Jurkat, Clone E6-1 (cell line): ENCODE results near the gene PCDHGA10.
A peak's percentile ranks its signal among the peaks of the same experiment; 100 is the strongest.
"Not testable (repeated sequence)": the region's sequence is repeated elsewhere in the genome, so short reads cannot be mapped to it uniquely, and the experiment has no call there.

Experiments
- DNase-seq: peaks from one replicate; pipeline ENCODE4 v3.0.0-alpha.2; 2011; ENCODE audit warnings: low read depth, low spot score
- H3K4me3 ChIP-seq: 2 replicates; pipeline ENCODE4 v1.5.1; 2011; ENCODE audit warnings: mild to moderate bottlenecking, low read length, control low read depth, moderate library complexity

Gene PCDHGA10

DNA sequence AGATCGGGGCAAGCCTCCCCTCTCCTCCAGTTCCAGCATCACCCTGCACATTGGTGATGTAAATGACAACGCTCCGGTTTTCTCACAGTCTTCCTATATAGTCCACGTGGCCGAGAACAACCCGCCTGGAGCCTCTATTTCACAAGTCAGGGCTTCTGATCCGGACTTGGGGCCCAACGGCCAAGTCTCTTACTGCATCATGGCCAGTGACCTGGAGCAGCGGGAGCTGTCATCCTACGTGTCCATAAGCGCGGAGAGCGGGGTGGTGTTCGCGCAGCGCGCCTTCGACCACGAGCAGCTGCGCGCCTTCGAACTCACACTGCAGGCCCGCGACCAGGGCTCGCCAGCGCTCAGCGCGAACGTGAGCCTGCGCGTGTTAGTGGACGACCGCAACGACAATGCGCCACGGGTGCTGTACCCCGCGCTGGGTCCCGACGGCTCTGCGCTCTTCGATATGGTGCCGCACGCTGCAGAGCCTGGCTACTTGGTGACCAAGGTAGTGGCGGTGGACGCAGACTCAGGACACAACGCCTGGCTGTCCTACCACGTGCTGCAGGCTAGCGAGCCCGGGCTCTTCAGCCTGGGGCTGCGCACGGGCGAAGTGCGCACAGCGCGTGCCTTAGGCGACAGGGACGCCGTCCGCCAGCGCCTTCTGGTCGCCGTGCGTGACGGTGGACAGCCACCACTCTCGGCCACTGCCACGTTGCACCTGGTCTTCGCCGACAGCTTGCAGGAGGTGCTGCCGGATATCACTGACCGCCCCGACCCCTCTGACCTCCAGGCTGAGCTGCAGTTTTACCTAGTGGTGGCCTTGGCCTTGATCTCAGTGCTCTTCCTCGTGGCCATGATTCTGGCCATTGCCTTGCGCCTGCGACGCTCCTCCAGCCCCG, 23.4 kb upstream of the PCDHGA10 start:
- H3K4me3 ChIP-seq: no peak overlapping the region
- DNase-seq: no peak

DNA sequence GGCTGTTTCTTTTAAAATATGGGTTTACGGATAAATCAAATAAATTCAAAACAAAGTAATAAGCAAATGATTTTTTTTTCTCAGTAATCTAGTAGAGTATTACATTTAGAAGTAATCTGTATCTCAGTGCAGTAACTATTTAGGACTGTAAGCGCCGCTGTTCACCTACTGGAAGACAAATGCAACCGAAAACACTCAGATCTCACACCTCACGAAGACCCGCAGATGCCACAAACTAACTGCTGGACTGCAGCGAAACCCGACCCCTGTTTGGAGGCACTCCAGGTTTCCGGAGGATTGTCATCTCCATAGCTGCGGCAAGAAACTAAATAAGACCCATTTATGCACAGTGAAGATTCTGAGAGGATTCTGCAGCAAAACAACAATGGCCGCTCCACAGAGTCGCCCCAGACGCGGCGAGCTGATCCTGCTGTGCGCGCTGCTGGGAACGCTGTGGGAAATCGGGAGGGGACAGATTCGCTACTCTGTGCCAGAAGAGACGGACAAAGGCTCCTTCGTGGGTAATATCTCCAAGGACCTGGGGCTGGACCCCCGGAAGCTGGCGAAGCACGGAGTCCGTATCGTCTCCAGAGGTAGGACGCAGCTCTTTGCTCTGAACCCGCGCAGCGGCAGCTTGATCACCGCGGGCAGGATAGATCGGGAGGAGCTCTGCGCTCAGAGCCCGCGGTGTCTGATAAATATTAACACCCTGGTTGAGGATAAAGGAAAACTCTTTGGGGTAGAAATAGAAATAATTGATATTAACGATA, 20.2 kb upstream of the PCDHGA10 start, which contains the start of gene PCDHGA8:
Gene PCDHGA8 (plus strand): TSS at position 205 of the 770 bp plus-strand sequence. CDS start 181 bp downstream, at position 386.
- H3K4me3 ChIP-seq: no peak within 1 kb of the TSS
- no peak for DNase-seq

DNA sequence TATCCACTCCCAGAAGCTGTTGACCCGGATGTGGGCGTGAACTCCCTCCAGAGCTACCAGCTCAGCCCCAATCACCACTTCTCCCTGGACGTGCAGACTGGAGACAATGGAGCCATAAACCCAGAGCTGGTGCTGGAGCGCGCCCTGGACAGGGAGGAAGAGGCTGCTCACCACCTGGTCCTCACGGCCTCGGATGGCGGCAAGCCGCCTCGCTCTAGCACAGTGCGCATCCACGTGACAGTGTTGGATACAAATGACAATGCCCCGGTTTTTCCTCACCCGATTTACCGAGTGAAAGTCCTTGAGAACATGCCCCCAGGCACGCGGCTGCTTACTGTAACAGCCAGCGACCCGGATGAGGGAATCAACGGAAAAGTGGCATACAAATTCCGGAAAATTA, 19.5 kb upstream of the PCDHGA10 start:
- no peak overlapping the region for H3K4me3 ChIP-seq

DNA sequence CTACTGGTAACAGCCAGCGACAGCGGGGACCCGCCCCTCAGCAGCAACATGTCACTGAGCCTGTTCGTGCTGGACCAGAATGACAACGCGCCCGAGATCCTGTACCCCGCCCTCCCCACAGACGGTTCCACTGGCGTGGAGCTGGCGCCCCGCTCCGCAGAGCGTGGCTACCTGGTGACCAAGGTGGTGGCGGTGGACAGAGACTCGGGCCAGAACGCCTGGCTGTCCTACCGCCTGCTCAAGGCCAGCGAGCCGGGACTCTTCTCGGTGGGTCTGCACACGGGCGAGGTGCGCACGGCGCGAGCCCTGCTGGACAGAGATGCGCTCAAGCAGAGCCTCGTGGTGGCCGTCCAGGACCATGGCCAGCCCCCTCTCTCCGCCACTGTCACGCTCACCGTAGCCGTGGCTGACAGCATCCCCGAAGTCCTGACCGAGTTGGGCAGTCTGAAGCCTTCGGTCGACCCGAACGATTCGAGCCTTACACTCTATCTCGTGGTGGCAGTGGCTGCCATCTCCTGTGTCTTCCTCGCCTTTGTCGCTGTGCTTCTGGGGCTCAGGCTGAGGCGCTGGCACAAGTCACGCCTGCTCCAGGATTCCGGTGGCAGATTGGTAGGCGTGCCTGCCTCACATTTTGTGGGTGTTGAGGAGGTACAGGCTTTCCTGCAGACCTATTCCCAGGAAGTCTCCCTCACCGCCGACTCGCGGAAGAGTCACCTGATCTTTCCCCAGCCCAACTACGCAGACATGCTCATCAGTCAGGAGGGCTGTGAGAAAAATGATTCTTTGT, 18.2 kb upstream of the PCDHGA10 start:
- not testable (repeated sequence) for H3K4me3 ChIP-seq, DNase-seq

More for the DNA sequence above, 19.5 kb upstream of the PCDHGA10 start:
- DNase-seq: no peak

DNA sequence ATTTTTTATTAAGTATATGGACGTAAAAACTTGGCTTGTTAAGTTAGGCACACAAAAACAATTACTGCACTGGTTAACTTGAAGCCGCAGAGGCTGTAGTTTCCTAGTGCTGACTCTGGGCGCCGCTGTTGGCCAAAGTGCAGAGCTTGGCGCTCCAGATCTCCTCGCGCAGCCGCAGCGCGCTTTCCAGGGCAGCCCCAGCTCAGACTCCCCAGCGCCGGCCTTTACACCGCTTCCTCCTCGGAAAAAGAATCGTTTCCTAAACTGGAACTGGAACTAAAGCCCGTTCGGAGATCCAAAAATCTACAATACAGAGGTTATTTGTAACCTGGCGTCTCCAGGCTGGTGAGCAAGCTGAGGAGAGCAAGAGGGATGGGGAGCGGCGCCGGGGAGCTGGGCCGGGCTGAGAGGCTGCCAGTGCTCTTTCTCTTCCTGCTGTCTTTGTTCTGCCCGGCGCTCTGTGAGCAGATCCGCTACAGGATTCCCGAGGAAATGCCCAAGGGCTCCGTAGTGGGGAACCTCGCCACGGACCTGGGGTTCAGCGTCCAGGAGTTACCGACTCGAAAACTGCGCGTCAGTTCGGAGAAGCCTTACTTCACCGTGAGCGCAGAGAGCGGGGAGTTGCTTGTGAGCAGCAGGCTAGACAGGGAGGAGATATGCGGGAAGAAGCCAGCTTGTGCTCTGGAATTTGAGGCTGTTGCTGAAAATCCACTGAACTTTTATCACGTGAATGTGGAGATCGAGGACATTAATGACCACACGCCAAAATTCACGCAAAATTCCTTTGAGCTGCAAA, 14.8 kb upstream of the PCDHGA10 start, which contains the start of gene PCDHGB5:
Gene PCDHGB5 (plus strand): TSS at position 192 of the 796 bp plus-strand sequence. CDS start 181 bp downstream, at position 373.
- not testable (repeated sequence) for H3K4me3 ChIP-seq, DNase-seq

DNA sequence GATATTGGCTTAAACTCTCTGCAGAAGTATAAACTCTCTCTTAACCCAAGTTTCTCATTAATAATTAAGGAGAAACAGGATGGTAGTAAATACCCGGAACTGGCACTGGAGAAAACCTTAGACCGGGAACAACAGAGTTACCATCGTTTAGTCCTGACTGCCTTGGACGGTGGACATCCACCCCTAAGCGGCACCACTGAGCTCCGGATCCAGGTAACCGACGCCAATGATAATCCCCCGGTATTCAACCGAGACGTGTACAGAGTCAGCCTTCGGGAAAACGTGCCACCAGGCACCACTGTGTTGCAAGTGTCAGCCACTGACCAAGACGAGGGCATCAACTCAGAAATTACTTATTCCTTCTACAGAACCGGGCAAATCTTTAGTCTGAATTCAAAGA, 14.2 kb upstream of the PCDHGA10 start:
- DNase-seq: no peak
- H3K4me3 ChIP-seq: no peak overlapping the region

DNA sequence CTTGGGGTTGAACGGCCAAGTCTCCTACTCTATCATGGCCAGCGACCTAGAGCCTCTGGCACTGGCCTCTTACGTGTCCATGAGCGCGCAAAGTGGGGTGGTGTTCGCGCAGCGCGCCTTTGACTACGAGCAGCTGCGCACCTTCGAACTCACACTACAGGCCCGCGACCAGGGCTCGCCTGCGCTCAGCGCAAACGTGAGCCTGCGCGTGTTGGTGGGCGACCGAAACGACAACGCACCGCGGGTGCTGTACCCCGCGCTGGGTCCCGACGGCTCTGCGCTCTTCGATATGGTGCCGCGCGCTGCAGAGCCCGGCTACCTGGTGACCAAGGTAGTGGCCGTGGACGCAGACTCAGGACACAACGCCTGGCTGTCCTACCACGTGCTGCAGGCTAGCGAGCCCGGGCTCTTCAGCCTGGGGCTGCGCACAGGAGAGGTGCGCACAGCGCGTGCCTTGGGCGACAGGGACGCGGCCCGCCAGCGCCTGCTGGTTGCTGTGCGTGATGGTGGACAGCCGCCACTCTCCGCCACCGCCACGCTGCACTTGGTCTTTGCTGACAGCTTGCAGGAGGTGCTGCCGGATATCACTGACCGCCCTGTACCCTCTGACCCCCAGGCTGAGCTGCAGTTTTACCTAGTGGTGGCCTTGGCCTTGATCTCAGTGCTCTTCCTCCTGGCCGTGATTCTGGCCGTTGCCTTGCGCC, 13.1 kb upstream of the PCDHGA10 start:
- no peak for DNase-seq
- H3K4me3 ChIP-seq: no peak overlapping the region

DNA sequence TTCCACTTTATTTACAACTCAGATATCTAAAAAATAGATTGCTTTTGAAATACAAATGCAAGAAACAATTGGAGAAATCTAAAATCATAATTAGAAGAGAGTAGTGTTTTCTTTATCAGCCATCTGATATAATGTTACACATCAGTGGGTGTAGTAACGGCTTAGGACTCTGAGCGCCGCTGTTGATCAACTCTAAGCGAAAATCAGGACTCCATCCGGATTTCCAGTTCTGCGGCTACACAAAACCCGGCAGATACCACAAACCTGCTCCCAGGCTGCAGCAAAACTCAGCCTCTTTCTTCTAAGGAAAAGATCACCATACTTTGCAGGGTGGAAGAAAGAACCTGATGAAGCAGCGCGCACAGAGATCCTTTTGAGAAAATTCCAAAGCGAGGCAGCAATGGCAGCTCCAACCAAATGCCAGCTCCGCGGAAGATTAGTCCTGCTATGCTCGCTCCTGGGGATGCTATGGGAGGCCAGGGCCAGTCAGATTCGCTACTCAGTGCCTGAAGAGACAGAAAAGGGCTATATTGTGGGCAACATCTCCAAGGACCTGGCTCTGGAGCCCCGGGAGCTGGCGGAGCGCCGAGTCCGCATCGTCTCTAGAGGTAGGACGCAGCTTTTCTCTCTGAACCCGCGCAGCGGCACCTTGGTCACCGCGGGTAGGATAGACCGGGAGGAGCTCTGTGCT, 10.1 kb upstream of the PCDHGA10 start, which contains the start of gene PCDHGA9:
Gene PCDHGA9 (plus strand): TSS at position 226 of the 691 bp plus-strand sequence. CDS start 175 bp downstream, at position 401.
- H3K4me3 ChIP-seq: 0 out of 2 replicates have a peak within 1 kb of the TSS, but pooled peaks have one; percentile 5
- no peak for DNase-seq

DNA sequence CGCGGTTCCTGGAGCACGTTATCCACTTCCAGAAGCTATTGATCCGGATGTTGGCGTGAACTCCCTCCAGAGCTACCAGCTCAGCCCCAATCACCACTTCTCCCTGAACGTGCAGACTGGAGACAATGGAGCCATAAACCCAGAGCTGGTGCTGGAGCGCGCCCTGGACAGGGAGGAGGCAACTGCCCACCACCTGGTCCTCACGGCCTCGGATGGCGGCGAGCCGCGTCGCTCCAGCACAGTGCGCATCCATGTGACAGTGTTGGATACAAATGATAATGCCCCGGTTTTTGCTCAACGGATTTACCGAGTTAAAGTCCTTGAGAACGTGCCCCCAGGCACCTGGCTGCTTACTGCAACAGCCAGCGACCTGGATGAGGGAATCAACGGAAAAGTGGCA, 9.4 kb upstream of the PCDHGA10 start:
- DNase-seq: no peak
- no peak overlapping the region for H3K4me3 ChIP-seq

DNA sequence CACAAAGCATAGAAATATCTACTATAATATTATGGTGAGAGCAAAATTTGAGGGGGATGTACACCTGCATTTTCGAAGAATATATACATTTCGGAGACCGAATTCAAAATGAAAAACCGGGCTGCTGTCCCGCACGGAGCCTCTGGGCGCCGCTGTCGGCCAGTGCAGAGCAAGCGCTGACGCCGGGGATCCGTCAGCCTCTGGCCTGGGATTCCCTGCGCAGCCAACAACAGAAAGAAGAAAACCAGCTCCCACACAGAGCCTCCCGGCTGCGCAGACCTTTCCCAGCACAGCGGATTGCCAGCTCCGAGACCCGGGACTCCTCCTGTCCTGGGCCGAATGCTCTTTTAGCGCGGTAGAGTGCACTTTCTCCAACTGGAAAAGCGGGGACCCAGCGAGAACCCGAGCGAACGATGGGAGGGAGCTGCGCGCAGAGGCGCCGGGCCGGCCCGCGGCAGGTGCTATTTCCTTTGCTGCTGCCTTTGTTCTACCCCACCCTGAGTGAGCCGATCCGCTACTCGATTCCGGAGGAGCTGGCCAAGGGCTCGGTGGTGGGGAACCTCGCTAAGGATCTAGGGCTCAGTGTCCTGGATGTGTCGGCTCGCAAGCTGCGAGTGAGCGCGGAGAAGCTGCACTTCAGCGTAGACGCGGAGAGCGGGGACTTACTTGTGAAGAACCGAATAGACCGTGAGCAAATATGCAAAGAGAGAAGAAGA, 4.8 kb upstream of the PCDHGA10 start, which contains the start of gene PCDHGB6:
Gene PCDHGB6 (plus strand): TSS at position 232 of the 716 bp plus-strand sequence. CDS start 182 bp downstream, at position 414.
- DNase-seq: not testable (repeated sequence)
- peak within 1 kb of the TSS; percentile 48 for H3K4me3 ChIP-seq

DNA sequence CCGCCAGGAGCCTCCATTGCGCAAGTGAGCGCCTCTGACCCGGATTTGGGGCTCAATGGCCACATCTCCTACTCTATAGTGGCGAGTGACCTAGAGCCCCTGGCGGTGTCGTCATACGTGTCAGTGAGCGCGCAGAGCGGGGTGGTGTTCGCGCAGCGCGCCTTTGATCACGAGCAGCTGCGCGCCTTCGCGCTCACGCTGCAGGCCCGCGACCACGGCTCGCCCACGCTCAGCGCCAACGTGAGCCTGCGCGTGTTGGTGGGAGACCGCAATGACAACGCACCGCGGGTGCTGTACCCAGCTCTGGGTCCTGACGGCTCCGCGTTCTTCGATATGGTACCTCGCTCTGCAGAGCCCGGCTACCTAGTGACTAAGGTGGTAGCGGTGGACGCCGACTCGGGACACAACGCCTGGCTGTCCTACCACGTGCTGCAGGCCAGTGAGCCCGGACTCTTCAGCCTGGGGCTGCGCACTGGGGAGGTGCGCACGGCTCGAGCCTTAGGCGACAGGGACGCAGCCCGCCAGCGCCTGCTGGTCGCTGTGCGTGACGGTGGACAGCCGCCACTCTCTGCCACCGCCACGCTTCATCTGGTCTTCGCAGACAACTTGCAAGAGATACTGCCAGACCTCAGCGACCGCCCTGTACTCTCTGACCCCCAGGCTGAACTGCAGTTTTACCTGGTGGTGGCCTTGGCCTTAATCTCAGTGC, 3.0 kb upstream of the PCDHGA10 start:
- H3K4me3 ChIP-seq: no peak overlapping the region
- no peak for DNase-seq

DNA sequence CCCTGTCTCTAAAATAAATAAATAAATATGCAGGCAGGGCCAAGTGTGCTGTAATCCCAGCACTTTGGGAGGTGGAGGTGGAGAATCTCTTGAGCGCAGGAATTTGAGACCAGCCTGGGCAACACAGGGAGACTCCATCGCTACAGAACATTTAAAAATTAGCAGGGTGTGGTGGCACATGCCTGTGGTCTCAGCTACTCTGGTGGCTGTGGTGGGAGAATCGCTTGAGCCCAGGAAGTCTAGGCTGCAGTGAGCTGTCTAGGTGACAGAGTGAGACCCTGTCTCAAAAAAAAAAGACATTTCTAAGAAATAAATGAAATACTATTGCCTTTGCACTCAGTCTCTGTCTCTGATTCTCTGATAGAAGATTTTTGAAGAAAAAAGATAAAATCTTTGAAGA, 1.2 kb upstream of the PCDHGA10 start:
- H3K4me3 ChIP-seq: no peak overlapping the region
- DNase-seq: no peak

DNA sequence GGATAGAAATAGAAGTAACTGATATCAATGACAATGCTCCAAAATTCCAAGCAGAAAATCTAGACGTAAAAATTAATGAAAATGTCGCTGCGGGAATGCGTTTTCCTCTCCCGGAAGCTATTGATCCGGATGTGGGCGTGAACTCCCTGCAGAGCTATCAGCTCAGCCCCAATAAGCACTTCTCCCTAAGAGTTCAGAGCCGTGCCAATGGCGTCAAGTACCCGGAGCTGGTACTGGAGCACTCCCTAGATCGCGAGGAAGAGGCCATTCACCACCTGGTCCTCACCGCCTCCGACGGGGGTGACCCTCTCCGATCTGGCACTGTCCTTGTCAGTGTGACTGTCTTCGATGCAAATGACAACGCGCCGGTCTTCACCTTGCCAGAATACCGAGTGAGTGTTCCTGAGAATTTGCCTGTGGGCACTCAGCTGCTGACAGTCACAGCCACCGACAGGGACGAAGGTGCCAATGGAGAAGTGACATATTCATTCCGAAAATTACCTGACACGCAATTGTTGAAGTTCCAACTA, 818 bp downstream of the PCDHGA10 start:
- no peak for DNase-seq
- peak overlapping the region; percentile 66 for H3K4me3 ChIP-seq

DNA sequence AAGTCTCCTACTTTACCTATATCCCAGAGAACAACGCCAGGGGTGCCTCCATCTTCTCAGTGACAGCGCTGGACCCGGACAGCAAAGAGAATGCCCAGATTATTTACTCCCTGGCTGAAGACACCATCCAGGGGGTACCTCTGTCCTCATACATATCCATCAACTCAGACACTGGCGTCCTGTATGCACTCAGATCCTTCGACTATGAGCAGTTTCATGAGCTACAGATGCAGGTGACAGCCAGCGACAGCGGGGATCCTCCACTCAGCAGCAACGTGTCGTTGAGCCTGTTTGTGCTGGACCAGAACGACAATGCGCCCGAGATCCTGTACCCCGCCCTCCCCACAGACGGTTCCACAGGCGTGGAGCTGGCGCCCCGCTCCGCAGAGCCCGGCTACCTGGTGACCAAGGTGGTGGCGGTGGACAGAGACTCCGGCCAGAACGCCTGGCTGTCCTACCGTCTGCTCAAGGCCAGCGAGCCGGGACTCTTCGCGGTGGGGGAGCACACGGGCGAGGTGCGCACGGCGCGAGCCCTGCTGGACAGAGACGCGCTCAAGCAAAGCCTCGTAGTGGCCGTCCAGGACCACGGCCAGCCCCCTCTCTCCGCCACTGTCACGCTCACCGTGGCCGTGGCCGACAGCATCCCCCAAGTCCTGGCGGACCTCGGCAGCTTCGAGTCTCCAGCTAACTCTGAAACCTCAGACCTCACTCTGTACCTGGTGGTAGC, 1.9 kb downstream of the PCDHGA10 start:
- not testable (repeated sequence) for DNase-seq, H3K4me3 ChIP-seq

DNA sequence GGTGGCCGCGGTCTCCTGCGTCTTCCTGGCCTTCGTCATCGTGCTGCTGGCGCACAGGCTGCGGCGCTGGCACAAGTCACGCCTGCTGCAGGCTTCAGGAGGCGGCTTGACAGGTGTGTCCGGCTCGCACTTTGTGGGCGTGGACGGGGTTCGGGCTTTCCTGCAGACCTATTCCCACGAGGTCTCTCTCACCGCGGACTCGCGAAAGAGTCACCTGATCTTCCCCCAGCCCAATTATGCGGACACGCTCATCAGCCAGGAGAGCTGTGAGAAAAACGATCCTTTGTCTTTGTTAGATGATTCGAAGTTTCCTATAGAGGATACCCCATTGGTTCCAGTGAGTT, 2.5 kb downstream of the PCDHGA10 start:
- DNase-seq: not testable (repeated sequence)

More for the DNA sequence above, 2.5 kb downstream of the PCDHGA10 start:
- H3K4me3 ChIP-seq: not testable (repeated sequence)
